Large intestine (tissue), 3 donors: ENCODE measurements around the gene TXNDC15. TPM values are rescaled to one million over a fixed set of nuclear protein-coding genes. Genes with fewer than 3 reads are reported as not detected.

ENCODE experiments used
- DNase-seq, 2 donors: peaks; one replicate each; pipeline versions ENCODE4 v3.0.0 to v3.0.0-alpha.2; 2013
- H3K27ac ChIP-seq: one replicate; pipeline ENCODE4 v1.5.1; 2013; ENCODE audit warnings: low read length
- H3K27me3 ChIP-seq: 2 replicates; pipeline ENCODE4 v1.6.1; 2013; ENCODE audit warnings: low read length; ENCODE audit not compliant: control insufficient read depth, insufficient read depth
- H3K36me3 ChIP-seq: 2 replicates; pipeline ENCODE4 v1.6.1; 2013; ENCODE audit warnings: low read length; ENCODE audit not compliant: control insufficient read depth, insufficient read depth
- H3K4me1 ChIP-seq: one replicate; pipeline ENCODE4 v1.6.1; 2013; ENCODE audit warnings: low read length; ENCODE audit not compliant: control insufficient read depth, insufficient read depth
- H3K4me3 ChIP-seq: one replicate; pipeline ENCODE4 v1.5.1; 2013; ENCODE audit warnings: low read length
- H3K9me3 ChIP-seq: one replicate; pipeline ENCODE4 v1.6.1; 2013; ENCODE audit warnings: mild to moderate bottlenecking, low read depth, low read length, moderate library complexity; ENCODE audit not compliant: control insufficient read depth
- WGBS: methylation state at CpG from one replicate; pipeline ENCODE4 v1.1.5; 2013; ENCODE audit warnings: low lambda C conversion rate; ENCODE audit not compliant: insufficient coverage; 5-methylcytosine and 5-hydroxymethylcytosine counted together
- polyA plus RNA-seq: library from polyadenylated mRNA; unstranded; fragments of 120-200 nt; gene quantifications from one replicate; pipeline ENCODE4 v1.2.1, GENCODE V29; 2013

Gene TXNDC15
- polyA plus RNA-seq, 1 donor, result 39.0 TPM

DNA sequence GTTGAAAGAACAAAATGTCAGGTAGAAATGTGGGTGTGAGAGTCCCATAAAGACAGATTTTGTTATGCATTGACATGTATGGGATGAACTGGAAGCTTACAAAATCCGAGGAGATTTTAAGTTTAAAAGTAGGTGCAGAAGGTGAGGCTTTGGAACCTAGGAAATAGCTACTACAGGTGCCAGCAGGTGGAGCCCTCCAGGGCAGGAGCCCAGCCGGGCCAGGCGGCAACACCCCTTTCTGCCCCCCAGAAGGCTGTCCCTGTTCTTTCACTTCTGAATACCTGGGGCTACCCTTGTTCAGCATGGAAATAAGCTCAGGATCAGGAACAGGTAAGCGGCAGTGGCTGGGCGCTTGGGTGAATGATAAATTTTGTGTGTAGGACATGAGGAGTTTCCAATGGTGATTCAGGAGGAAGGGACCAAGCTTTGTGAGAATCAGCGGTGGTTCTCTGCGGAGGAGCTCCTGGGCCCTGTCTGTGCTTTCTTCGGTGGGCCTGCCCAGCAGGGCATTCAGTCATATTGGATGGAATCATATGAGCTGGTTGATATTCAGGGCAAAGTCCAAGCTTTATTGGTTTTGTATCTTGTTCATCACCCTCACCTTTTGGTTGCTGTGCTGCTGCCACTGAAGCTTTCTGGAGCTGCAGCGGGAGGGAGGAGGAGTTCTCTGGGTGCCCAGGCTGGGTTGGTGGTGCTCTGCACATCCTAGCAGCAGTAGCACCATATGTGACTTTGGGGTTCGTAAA is 43.1 kb downstream of the TXNDC15 start:
- no CpG with 5 or more reads among the region's 10 CpGs for WGBS
- H3K36me3 ChIP-seq, result peaks cover 43% of the 10 kb centered on the region
- DNase-seq, result peak; percentile 20 to 57

DNA sequence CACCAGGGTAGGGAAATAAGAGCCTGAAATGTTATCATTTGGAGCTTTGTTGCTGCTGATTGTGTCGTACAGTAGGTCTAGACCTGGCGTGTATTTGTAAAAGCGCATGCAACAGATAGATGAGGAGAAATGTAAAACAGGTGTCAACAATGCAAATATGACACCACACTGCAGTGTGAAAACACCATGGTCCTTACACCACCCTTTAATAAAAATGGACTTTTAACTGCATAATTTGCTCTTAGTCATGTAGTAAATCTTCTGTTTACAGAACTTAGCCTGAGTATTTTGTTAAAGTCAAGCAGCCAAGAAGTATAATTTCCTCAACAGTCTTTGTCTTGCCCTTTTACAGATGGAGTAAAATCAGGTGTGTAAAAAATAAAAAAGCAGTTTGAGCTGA is 44.7 kb downstream of the TXNDC15 start:
- Histone ChIP-seq H3K36me3 (peaks cover 30% of the 10 kb centered on the region), H3K9me3 (no peaks in the 10 kb centered on the region), H3K4me3 (no peak overlapping the region), H3K27ac (no peak overlapping the region), H3K4me1 (no peaks in the 10 kb centered on the region), H3K27me3 (no peaks in the 10 kb centered on the region)
- no peak for DNase-seq
- no CpG with 5 or more reads among the region's 3 CpGs for WGBS

More for the DNA sequence above, 43.1 kb downstream of the TXNDC15 start:
- no peak overlapping the region for H3K27ac ChIP-seq
- no peaks in the 10 kb centered on the region for H3K4me1 ChIP-seq
- no peaks in the 10 kb centered on the region for H3K9me3 ChIP-seq
- H3K27me3 ChIP-seq, result no peaks in the 10 kb centered on the region
- no peak overlapping the region for H3K4me3 ChIP-seq

DNA sequence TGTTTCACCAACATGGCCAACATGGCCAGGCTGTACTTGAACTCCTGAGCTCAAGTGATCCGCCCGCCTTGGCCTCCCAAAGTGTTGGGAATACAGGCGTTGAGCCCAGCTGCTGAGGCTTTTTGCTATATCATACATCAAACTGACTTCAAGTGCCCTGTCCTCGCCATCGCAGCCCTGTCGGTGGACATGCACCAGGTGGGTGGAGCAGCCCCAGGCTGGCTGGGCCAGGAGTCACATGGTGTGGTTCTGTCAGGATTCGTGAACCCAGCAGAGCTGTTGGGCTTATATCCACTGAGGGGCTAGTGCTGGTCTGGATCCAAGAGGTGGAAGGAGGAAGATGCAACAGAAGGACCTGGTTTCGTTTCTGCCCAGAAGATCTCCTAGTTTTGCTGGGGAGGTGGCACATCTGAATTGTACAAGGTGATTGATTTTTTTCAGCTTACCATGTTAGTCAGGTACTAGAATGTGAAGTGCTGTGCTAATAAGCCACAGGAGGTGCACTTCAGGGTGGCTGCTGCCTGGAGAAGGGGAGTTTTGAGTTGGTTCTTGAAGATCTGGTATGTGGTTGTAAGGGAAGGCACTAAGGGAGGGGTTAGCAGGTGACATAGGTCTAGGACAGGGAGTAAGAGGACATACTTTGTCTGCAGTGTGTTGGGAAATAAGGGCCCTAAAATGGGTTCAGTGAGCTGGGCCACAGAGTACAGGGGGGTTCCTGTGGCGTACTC is 46.8 kb downstream of the TXNDC15 start:
- H3K9me3 ChIP-seq, result no peaks in the 10 kb centered on the region
- H3K27ac ChIP-seq, result no peak overlapping the region
- H3K36me3 ChIP-seq, result peaks cover 21% of the 10 kb centered on the region
- no peaks in the 10 kb centered on the region for H3K27me3 ChIP-seq
- H3K4me3 ChIP-seq, result no peak overlapping the region
- no CpG with 5 or more reads among the region's 9 CpGs for WGBS
- H3K4me1 ChIP-seq, result no peaks in the 10 kb centered on the region
- DNase-seq, result no peak

DNA sequence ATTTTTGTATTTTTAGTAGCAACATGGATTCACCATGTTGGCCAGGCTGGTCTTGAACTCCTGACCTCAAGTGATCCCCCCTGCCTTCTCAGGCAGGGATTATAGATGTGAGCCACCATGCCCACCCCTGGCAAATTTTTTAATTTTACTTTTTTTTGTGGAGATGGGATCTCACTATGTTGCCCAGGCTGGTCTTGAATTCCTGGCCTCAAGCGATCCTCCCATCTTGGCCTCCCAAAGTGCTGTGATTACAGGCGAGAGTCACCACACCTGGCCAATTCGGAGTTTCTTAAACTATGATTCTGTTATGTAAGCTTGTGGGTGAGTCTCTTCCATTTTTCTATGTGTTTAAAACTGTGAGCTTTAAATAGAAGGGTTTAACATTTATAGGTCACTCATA is 58.3 kb downstream of the TXNDC15 start:
- H3K36me3 ChIP-seq, result peaks cover 25% of the 10 kb centered on the region
- H3K4me1 ChIP-seq, result no peaks in the 10 kb centered on the region
- no peak overlapping the region for H3K27ac ChIP-seq
- no CpG with 5 or more reads among the region's 3 CpGs for whole genome bisulfite sequencing
- no peak for DNase-seq
- no peak overlapping the region for H3K4me3 ChIP-seq
- H3K9me3 ChIP-seq, result no peaks in the 10 kb centered on the region
- no peaks in the 10 kb centered on the region for H3K27me3 ChIP-seq

DNA sequence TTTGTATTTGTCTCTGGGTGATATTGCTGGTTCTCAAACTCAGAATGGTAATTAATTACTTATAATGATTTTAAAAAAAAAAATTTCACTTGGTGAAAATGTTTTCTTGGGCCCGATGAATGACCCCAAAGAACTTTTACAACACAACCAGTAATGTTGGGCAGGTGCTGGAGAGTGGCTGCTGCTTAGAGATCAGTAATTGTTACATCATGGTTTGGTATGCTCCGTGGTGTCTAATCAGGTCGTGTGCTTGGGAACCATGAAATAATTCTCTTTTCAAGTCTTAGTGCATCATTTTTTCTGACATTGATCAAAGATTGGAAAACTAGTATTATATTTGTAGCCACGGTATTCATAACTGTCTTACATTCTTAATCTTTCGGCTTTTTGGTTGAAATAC is 60.0 kb downstream of the TXNDC15 start:
- peaks cover 33% of the 10 kb centered on the region for H3K36me3 ChIP-seq
- DNase-seq, result no peak
- 100% methylated on average over 2 of the region's 5 CpGs for WGBS
- no peaks in the 10 kb centered on the region for H3K9me3 ChIP-seq
- no peaks in the 10 kb centered on the region for H3K27me3 ChIP-seq
- no peak overlapping the region for H3K4me3 ChIP-seq
- H3K4me1 ChIP-seq, result no peaks in the 10 kb centered on the region
- H3K27ac ChIP-seq, result no peak overlapping the region

DNA sequence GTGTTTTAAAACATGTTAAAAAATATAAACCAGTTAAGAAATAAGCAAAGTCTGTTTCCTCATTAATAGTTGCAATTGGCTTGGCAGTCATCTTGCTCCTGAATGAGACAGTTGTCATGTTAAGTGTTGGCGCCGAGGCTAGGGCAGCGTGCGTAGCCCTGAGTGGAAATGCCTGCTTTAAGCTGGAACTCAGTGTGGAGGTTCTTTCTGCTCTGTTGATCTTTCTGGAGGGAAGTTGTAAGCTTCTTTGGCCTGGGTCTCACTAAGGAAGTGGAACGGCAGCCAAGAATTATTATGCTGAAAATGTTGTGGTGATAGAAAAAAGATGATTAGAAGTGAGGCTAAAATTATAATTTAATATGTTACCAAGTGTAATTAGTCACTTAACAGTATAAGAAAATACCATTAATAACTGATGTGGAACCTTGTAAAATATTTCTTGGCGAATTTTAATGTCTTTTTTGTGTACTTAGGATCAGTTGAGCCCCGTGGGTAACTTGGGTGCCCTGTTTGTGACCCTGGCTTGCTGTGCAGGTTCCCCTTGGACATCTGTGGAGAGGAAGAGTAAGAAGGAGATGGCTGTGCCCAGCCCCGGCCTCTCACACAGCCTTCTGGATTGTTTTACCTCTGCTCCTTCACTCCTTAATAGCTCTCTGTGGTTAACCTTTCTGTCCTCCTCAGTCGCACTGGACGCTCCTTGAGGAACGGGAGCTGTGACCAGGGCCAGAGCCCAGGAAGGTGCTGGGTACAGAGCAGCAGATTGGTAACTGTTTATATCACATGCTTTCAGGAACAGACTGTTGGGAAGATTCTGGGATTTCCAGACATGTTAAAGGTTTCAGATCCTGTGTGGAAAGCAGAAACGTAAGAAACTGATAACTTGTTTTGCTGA is 61.8 kb downstream of the TXNDC15 start:
- Histone ChIP-seq H3K27me3 (no peaks in the 10 kb centered on the region), H3K36me3 (peaks cover 31% of the 10 kb centered on the region), H3K4me1 (no peaks in the 10 kb centered on the region), H3K27ac (no peak overlapping the region), H3K9me3 (no peaks in the 10 kb centered on the region), H3K4me3 (no peak overlapping the region)
- no peak for DNase-seq
- WGBS, result 83% methylated on average over 2 of the region's 12 CpGs

DNA sequence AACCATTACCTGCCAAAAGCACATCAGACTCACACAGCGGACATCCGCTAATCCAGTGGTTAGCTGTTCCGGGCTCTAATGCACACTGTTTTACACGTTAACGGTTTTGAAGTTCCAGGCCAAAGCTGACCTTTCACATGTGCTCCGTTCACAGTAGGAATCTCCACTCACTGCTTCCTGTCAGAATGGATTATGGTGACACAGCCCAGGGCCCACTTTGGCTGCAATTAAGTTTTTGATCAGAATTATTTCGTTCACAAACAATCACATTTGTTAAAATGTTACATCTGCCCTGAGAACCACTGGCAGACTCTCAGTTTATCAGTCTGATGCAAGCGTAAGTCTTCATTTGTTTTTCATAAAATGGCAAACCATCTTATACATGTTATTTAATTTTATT is 63.4 kb downstream of the TXNDC15 start:
- Histone ChIP-seq H3K9me3 (no peaks in the 10 kb centered on the region), H3K36me3 (peaks cover 26% of the 10 kb centered on the region), H3K27ac (no peak overlapping the region), H3K4me1 (no peaks in the 10 kb centered on the region), H3K27me3 (no peaks in the 10 kb centered on the region), H3K4me3 (no peak overlapping the region)
- DNase-seq, result no peak
- 80% methylated on average over 1 of the region's 8 CpGs for WGBS

DNA sequence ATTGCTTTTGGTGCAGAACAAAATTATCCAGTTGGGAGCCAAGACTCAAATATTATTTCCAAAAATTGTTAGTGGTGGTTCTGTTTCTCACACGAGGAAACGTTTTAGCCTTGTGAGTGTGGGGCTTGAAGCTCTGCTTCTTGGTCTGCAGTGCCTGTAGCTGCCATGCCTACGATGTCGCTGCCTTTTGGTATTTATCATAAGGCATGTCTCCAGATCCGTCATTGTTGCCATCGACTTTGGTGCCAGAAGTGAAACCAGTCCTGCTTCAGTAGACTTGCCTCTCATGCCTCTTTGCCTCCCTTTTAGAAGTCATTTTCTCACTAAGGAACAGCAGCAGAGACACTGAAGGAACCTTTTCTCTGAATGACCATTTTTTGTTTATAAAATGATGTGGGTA is 63.9 kb downstream of the TXNDC15 start:
- Histone ChIP-seq H3K4me1 (no peaks in the 10 kb centered on the region), H3K27ac (no peak overlapping the region), H3K36me3 (peaks cover 26% of the 10 kb centered on the region), H3K9me3 (no peaks in the 10 kb centered on the region), H3K27me3 (no peaks in the 10 kb centered on the region), H3K4me3 (no peak overlapping the region)
- no peak for DNase-seq
- WGBS, result no CpG with 5 or more reads among the region's 6 CpGs

DNA sequence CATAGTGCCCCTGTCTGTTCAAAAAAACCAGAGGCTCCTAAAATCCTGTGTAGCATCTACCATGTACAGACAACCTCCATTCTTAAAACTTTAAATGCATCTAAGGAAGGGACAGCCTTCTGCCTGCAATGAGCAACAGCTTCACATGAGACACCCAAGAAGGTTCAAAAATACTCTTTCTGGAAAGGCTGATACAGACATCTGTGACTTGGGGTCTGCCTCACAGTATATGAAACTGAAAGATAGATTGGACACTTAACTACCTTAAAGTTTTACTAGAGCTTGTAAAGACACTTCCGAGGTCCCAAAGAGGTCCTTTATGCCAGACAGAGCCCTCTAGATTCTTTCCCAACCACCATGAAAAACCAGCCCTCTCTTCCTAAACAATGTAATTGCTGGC is 65.3 kb downstream of the TXNDC15 start:
- Histone ChIP-seq H3K4me1 (no peaks in the 10 kb centered on the region), H3K27ac (no peak overlapping the region), H3K4me3 (no peak overlapping the region), H3K9me3 (no peaks in the 10 kb centered on the region), H3K27me3 (no peaks in the 10 kb centered on the region), H3K36me3 (peaks cover 22% of the 10 kb centered on the region)
- DNase-seq, result no peak
- WGBS, result 83% methylated on average over 1 of the region's 1 CpG

DNA sequence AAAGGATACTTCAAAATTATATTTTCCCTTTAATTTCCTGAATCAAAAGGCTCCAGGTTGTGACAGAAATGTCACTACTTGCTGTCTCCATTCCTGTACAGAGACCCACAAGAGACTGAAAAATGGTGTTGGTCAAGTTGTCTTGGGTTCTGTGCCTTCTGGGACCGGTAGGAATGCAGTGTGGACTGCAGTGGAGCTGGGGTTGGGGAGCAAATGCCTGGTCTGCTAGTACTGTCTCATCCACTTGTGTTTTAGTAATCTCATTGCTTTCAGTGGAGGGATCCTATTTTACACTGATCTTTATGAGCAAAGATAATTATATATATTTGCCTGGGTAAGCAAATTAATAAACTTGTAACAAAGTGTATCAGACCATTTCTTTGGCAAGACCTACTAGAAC is 69.4 kb downstream of the TXNDC15 start:
- H3K27me3 ChIP-seq, result no peaks in the 10 kb centered on the region
- no peaks in the 10 kb centered on the region for H3K4me1 ChIP-seq
- no peak overlapping the region for H3K4me3 ChIP-seq
- no peak overlapping the region for H3K27ac ChIP-seq
- no CpG with 5 or more reads among the region's 1 CpG for WGBS
- no peaks in the 10 kb centered on the region for H3K9me3 ChIP-seq
- no peak for DNase-seq
- peaks cover 3% of the 10 kb centered on the region for H3K36me3 ChIP-seq
